Brain microvascular endothelial cell (primary cell): ENCODE data around the gene DNAH10.

Source experiments
- DNase-seq: peaks from one replicate; pipeline ENCODE4 v3.0.0-alpha.2; 2020
- H3K27ac ChIP-seq: fragments of 250-450 bp; sonication (Bioruptor Pico); 2 replicates; pipeline ENCODE4 v1.5.1; 2020; ENCODE audit warnings: mild to moderate bottlenecking, moderate library complexity
- H3K27me3 ChIP-seq: fragments of 250-450 bp; sonication (Bioruptor Pico); replicated peaks from 2 replicates; pipeline ENCODE4 v1.5.1; 2020; ENCODE audit warnings: mild to moderate bottlenecking
- H3K36me3 ChIP-seq: fragments of 250-450 bp; sonication (Bioruptor Pico); replicated peaks from 2 replicates; pipeline ENCODE4 v1.5.1; 2020; ENCODE audit warnings: mild to moderate bottlenecking
- H3K4me3 ChIP-seq: 2 replicates; pipeline ENCODE4 v1.5.1; 2011; ENCODE audit warnings: low read depth, mild to moderate bottlenecking, control low read depth, low read length, moderate library complexity
- in situ Hi-C: cut with HindIII; loops from 2 replicates; pipeline ENCODE4 v1.10.0; 2017; ENCODE audit warnings: low sequenced_read_pairs, low pct_ligation_motif_present
- TF ChIP-seq, protein P1 (sequence below): IDR thresholded peaks from 2 replicates; pipeline ENCODE4 v1.5.1; 2011; ENCODE audit warnings: low read depth, mild to moderate bottlenecking, moderate library complexity, low read length, control low read depth, inconsistent platforms; ENCODE audit errors: missing control alignments

DNAH10 gene

DNA sequence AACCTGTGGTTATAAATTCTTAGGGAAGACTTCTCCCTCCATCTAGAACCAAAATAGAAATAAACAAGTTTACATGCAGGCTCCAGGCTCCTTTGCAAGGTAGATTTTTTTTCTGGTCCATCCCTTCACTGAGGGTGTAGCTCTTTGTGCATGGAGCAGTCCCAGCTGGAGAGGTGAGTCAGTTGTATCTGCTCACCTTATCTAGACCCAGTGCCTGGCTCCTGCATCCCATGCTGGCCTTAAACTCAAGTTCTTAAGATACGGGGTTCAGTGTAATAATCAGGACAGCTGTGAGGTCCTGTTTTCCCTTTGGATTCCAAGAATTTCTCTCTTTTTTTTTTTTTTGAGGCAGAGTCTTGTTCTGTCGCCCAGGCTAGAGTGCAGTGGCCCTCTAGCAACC lies 35.1 kb upstream of the DNAH10 start:
- in situ Hi-C loops, result no loop called here
- Histone ChIP-seq H3K4me3 (no peak overlapping the region), H3K36me3 (peaks cover 32% of the 10 kb centered on the region), H3K27ac (no peak overlapping the region), H3K27me3 (no peaks in the 10 kb centered on the region)
- TF ChIP-seq, protein P1, sequence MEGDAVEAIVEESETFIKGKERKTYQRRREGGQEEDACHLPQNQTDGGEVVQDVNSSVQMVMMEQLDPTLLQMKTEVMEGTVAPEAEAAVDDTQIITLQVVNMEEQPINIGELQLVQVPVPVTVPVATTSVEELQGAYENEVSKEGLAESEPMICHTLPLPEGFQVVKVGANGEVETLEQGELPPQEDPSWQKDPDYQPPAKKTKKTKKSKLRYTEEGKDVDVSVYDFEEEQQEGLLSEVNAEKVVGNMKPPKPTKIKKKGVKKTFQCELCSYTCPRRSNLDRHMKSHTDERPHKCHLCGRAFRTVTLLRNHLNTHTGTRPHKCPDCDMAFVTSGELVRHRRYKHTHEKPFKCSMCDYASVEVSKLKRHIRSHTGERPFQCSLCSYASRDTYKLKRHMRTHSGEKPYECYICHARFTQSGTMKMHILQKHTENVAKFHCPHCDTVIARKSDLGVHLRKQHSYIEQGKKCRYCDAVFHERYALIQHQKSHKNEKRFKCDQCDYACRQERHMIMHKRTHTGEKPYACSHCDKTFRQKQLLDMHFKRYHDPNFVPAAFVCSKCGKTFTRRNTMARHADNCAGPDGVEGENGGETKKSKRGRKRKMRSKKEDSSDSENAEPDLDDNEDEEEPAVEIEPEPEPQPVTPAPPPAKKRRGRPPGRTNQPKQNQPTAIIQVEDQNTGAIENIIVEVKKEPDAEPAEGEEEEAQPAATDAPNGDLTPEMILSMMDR, result no peak
- DNase-seq, result no peak

DNA sequence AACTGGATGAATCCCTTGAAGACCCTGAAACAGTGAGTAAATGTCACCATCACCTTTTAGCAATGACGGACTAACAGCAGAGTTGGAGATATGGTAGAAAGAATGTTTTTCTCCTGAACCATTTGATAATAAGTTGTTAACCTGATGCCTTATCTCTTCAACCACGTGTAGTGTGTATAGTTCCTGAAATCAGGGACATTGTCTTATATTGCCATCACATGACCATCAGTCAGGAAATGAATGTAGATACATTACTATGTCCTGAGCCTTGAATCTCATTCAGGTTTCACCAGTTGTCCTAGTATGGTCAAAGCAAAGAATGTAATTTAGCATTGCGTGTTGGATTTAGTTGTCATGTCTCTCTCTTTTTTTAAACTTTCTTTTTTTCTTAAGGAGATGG lies 34.2 kb upstream of the DNAH10 start:
- Histone ChIP-seq H3K36me3 (peaks cover 27% of the 10 kb centered on the region), H3K4me3 (no peak overlapping the region), H3K27me3 (no peaks in the 10 kb centered on the region), H3K27ac (no peak overlapping the region)
- TF ChIP-seq, protein P1, result no peak
- in situ Hi-C loops, result no loop called here
- DNase-seq, result no peak

DNA sequence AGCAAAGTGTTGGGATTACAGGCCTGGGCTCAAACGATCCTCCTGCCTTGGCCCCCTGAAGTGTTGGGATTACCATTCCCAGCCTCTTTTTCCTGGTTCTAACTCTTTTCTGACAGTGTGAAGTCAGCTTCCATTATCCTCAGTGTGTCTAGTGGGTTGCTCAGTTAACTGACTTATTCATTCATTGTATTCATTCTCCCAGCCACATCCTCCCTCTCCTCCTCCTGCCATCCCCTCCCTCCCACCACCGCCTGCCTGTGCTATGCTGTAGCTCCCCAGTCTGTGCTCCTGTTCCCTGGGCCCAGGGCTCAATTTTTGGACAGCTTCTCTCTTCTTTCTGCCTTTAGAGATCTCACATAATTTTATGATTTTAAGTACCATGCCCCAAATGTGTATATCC lies 30.5 kb upstream of the DNAH10 start:
- peaks cover 42% of the 10 kb centered on the region for H3K36me3 ChIP-seq
- TF ChIP-seq, protein P1, result no peak
- no peaks in the 10 kb centered on the region for H3K27me3 ChIP-seq
- in situ Hi-C loops, result no loop called here
- no peak overlapping the region for H3K27ac ChIP-seq
- DNase-seq, result no peak
- no peak overlapping the region for H3K4me3 ChIP-seq

- in situ Hi-C loops, result no loop called here
- no peaks in the 10 kb centered on the region for H3K27me3 ChIP-seq
- no peak overlapping the region for H3K4me3 ChIP-seq
- H3K36me3 ChIP-seq, result peaks cover 45% of the 10 kb centered on the region
- no peak for DNase-seq
- no peak overlapping the region for H3K27ac ChIP-seq
- TF ChIP-seq, protein P1, result no peak
These were observed 29.9 kb upstream of the DNAH10 start for GRCh38 chr12:123732251-123732650.

DNA sequence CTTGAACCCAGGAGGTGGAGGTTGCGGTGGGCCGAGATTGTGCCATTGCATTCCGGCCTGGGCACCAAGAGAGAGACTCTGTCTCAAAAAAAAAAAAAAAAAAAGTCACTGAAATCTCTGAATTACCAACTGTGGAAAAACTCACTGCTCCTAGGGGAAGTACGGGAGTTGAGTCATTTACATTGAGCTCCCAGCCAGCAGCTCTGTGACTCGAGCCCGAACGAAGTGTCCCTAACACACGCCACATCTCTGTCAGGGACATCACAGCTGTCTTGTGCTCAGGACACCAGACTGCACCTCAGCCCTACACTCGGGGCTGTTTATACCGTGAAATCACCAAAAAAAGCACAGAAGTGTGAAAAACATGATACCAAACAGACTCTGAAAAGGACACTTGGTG lies 28.9 kb upstream of the DNAH10 start:
- in situ Hi-C loops, result no loop called here
- DNase-seq, result no peak
- no peak overlapping the region for H3K4me3 ChIP-seq
- TF ChIP-seq, protein P1, result no peak
- H3K27me3 ChIP-seq, result no peaks in the 10 kb centered on the region
- H3K36me3 ChIP-seq, result peaks cover 42% of the 10 kb centered on the region
- no peak overlapping the region for H3K27ac ChIP-seq

GRCh38 chr12:123734268-123734667 lies 27.8 kb upstream of the DNAH10 start:
- DNase-seq, result no peak
- Histone ChIP-seq H3K36me3 (peaks cover 47% of the 10 kb centered on the region), H3K27me3 (no peaks in the 10 kb centered on the region), H3K4me3 (no peak overlapping the region), H3K27ac (no peak overlapping the region)
- TF ChIP-seq, protein P1, result no peak
- in situ Hi-C loops, result no loop called here
